K562 (cell line): ENCODE measurements around the gene ZNF689. TPM values are rescaled to one million over a fixed set of nuclear protein-coding genes. Genes with fewer than 3 reads are reported as not detected.

Experiments
- ATAC-seq: fragments of 200-7000 bp; cut with Tn5 transposase; 3 replicates; pipeline ENCODE4 v1.9.1; 2020; ENCODE audit warnings: moderate library complexity
- BruUV-seq: library from RNA; stranded (reverse); fragments of 400-500 nt; replicated peaks from 2 replicates; lab custom pipeline; 2021; lab: Mats Ljungman, UMichigan
- CTCF ChIA-PET: fragments of 300-600 bp; formaldehyde crosslinking; extraction: SDS; loops from one replicate; lab custom pipeline; 2021; ENCODE audit warnings: low intra/inter-chr PET ratio; lab: Yijun Ruan, JAX
- POLR2A ChIA-PET: fragments of 300-600, 350-650 bp; sonication (Branson Sonifier 250); formaldehyde crosslinking; extraction: SDS; loops from one replicate; lab custom pipeline; 2021; ENCODE audit warnings: antibody characterized with exemption, inconsistent platforms; lab: Yijun Ruan, JAX
- DNase-seq, 4 experiments: peaks; one replicate each; pipeline versions ENCODE4 v3.0.0 to v3.0.0-alpha.2; 2011 to 2018; ENCODE audit warnings: low spot score in 3 of 4, mixed read lengths in 3 of 4; ENCODE audit errors: extremely low read depth in 1 of 4
- FAIRE-seq: peaks from 2 replicates; lab custom pipeline; 2011; peaks lifted over from hg19 to GRCh38; lab: Jason Lieb, UNC
- H2AFZ ChIP-seq: 2 replicates; pipeline ENCODE4 v1.6.0; 2011; ENCODE audit warnings: low read depth, low read length, control low read depth, inconsistent platforms
- H3K27ac ChIP-seq: fragments of 200-600 bp; 3 replicates; pipeline ENCODE4 v1.8.0; 2011; ENCODE audit warnings: low read depth, mild to moderate bottlenecking, control low read depth, inconsistent platforms, low read length, moderate library complexity, mixed read lengths; ENCODE audit errors: extremely low read depth
- H3K27me3 ChIP-seq, 2 experiments: fragments of 300-600 bp in 1 of 2; 2 replicates in 1 of 2; 3 replicates in 1 of 2; pipeline versions ENCODE4 v1.6.0 to v1.8.0; 2011; ENCODE audit warnings: inconsistent platforms in 2 of 2, low read length in 2 of 2, mild to moderate bottlenecking in 1 of 2, mixed read lengths in 1 of 2, moderate library complexity in 1 of 2; ENCODE audit not compliant: control insufficient read depth in 2 of 2, insufficient read depth in 2 of 2
- H3K36me3 ChIP-seq: fragments of 300-600 bp; 3 replicates; pipeline ENCODE4 v1.8.0; 2011; ENCODE audit warnings: mild to moderate bottlenecking, low read length, inconsistent platforms; ENCODE audit not compliant: control insufficient read depth, insufficient read depth
- H3K4me1 ChIP-seq, 2 experiments: fragments of 200-600 bp in 1 of 2; replicated peaks in 1 of 2; 2 replicates in 1 of 2; 3 replicates in 1 of 2; pipeline versions ENCODE4 v1.5.1 to v1.8.0; 2011; ENCODE audit warnings: inconsistent platforms in 2 of 2, low read length in 2 of 2, mild to moderate bottlenecking in 1 of 2, mixed read lengths in 1 of 2, moderate library complexity in 1 of 2; ENCODE audit not compliant: control insufficient read depth in 2 of 2, insufficient read depth in 2 of 2
- H3K4me2 ChIP-seq: 2 replicates; pipeline ENCODE4 v1.6.1; 2011; ENCODE audit warnings: low read length, control low read depth, inconsistent platforms, mixed read lengths; ENCODE audit not compliant: insufficient read depth
- H3K4me3 ChIP-seq: fragments of 200-600 bp; sonication (generic), shearing (Covaris generic); 2 replicates; pipeline ENCODE4 v1.5.1; 2016; ENCODE audit warnings: control low read depth, inconsistent platforms
- H3K79me2 ChIP-seq: fragments of 200-600 bp; 3 replicates; pipeline ENCODE4 v1.8.0; 2011; ENCODE audit warnings: low read length, inconsistent platforms; ENCODE audit not compliant: control insufficient read depth, insufficient read depth
- H3K9ac ChIP-seq, 2 experiments: 2 replicates each; pipeline versions ENCODE4 v1.6.0 to v1.6.1; 2011; ENCODE audit warnings: low read depth in 2 of 2, low read length in 2 of 2, control low read depth in 1 of 2, inconsistent platforms in 1 of 2, mild to moderate bottlenecking in 1 of 2, mixed read lengths in 1 of 2; ENCODE audit not compliant: insufficient read depth in 1 of 2
- H3K9me1 ChIP-seq: one replicate; pipeline ENCODE4 v1.6.0; 2011; ENCODE audit warnings: inconsistent platforms, mild to moderate bottlenecking, low read length, moderate library complexity; ENCODE audit not compliant: control insufficient read depth, insufficient read depth
- H3K9me3 ChIP-seq: replicated peaks from 2 replicates; pipeline ENCODE4 v1.5.1; 2011; ENCODE audit warnings: low read depth, low read length, inconsistent platforms; ENCODE audit not compliant: control insufficient read depth, insufficient read depth
- H4K20me1 ChIP-seq: replicated peaks from 2 replicates; pipeline ENCODE4 v1.6.1; 2011; ENCODE audit warnings: low read length, inconsistent platforms, mixed read lengths; ENCODE audit not compliant: control insufficient read depth, insufficient read depth
- ARNT ChIP-seq, 2 experiments: fragments of 450-650 bp; IDR thresholded peaks; 2 replicates each; pipeline ENCODE4 v1.6.1; 2016; ENCODE audit warnings: mild to moderate bottlenecking in 1 of 2
- ASH1L ChIP-seq: fragments of 450-650 bp; IDR thresholded peaks from 2 replicates; pipeline ENCODE4 v1.6.1; 2018; ENCODE audit warnings: borderline replicate concordance, mild to moderate bottlenecking, low read depth; ENCODE audit not compliant: partially characterized antibody
- CBX1 ChIP-seq: sonication (generic); IDR thresholded peaks from 2 replicates; pipeline ENCODE4 v1.6.1; 2016; ENCODE audit warnings: antibody characterized with exemption, low read depth, mild to moderate bottlenecking
- E2F1 ChIP-seq: sonication (generic); formaldehyde crosslinking; IDR thresholded peaks from 2 replicates; pipeline ENCODE4 v1.8.1; 2023; ENCODE audit warnings: mild to moderate bottlenecking, missing genetic modification reagents, moderate library complexity
- HMG20A ChIP-seq: fragments of 450-650 bp; formaldehyde crosslinking; conservative IDR thresholded peaks from 2 replicates; pipeline ENCODE4 v1.4.0; 2020; ENCODE audit warnings: mild to moderate bottlenecking, mixed read lengths
- KDM1A ChIP-seq, 2 experiments: fragments of 450-650 bp; IDR thresholded peaks; 2 replicates each; pipeline ENCODE4 v1.6.1; 2016; ENCODE audit warnings: mild to moderate bottlenecking in 2 of 2
- MAZ ChIP-seq, 2 experiments: fragments of 450-650 bp in 1 of 2; sonication (generic) in 1 of 2; formaldehyde crosslinking; IDR thresholded peaks in 1 of 2; conservative IDR thresholded peaks in 1 of 2; 2 replicates each; pipeline versions ENCODE4 v1.4.0 to v1.5.0; 2020; ENCODE audit warnings: mild to moderate bottlenecking in 1 of 2, missing genetic modification reagents in 1 of 2
- MXI1 ChIP-seq: IDR thresholded peaks from 2 replicates; pipeline ENCODE4 v1.6.1; 2011; ENCODE audit warnings: low read depth, mild to moderate bottlenecking, improper control_type of control experiment, low read length
- NFRKB ChIP-seq: fragments of 450-650 bp; IDR thresholded peaks from 2 replicates; pipeline ENCODE4 v1.6.1; 2016; ENCODE audit warnings: low read depth
- NUFIP1 ChIP-seq: fragments of 450-650 bp; IDR thresholded peaks from 2 replicates; pipeline ENCODE4 v1.6.1; 2018; ENCODE audit not compliant: partially characterized antibody
- RFX7 ChIP-seq: fragments of 250-450 bp; sonication (Bioruptor Pico); IDR thresholded peaks from 2 replicates; pipeline ENCODE4 v1.5.1; 2021; ENCODE audit warnings: mild to moderate bottlenecking
- SREBF2 ChIP-seq: sonication (generic); formaldehyde crosslinking; IDR thresholded peaks from 2 replicates; pipeline ENCODE4 v1.4.0; 2020; ENCODE audit warnings: mild to moderate bottlenecking, missing genetic modification reagents
- SRF ChIP-seq, 2 experiments: fragments of 250-450, 450-650 bp in 1 of 2; sonication (Bioruptor Pico) in 1 of 2; sonication (generic) in 1 of 2; formaldehyde crosslinking; IDR thresholded peaks; 2 replicates each; pipeline versions ENCODE4 v1.5.0 to v1.5.1; 2020 to 2022; ENCODE audit warnings: mild to moderate bottlenecking in 1 of 2, missing genetic modification reagents in 1 of 2
- TCF3 ChIP-seq: sonication (generic); formaldehyde crosslinking; IDR thresholded peaks from 2 replicates; pipeline ENCODE4 v1.4.0; 2020; ENCODE audit warnings: mild to moderate bottlenecking, missing genetic modification reagents
- TRIM25 ChIP-seq: fragments of 450-650 bp; IDR thresholded peaks from 2 replicates; pipeline ENCODE4 v1.7.0; 2016; ENCODE audit warnings: borderline replicate concordance
- ZC3H4 ChIP-seq: sonication (generic); formaldehyde crosslinking; IDR thresholded peaks from 2 replicates; pipeline ENCODE4 v1.9.0; 2021; ENCODE audit warnings: missing genetic modification reagents, borderline replicate concordance
- ZC3H8 ChIP-seq: fragments of 450-650 bp; IDR thresholded peaks from 2 replicates; pipeline ENCODE4 v1.6.1; 2017
- ZNF263 ChIP-seq: sonication (generic); formaldehyde crosslinking; IDR thresholded peaks from 2 replicates; pipeline ENCODE4 v1.8.0; 2022; ENCODE audit warnings: mild to moderate bottlenecking, missing genetic modification reagents, borderline replicate concordance
- ZNF707 ChIP-seq: fragments of 250-450 bp; sonication (Bioruptor Pico); conservative IDR thresholded peaks from 2 replicates; pipeline ENCODE4 v1.8.0; 2022; ENCODE audit warnings: inconsistent platforms, mild to moderate bottlenecking, moderate library complexity
- WGBS: fragments of 100-300 bp; shearing (Covaris generic); methylation state at CpG from one replicate; pipeline ENCODE4 v1.1.6; 2016; ENCODE audit warnings: low coverage, mixed read lengths; ENCODE audit not compliant: insufficient coverage; ENCODE audit errors: missing lambda C conversion rate; 5-methylcytosine and 5-hydroxymethylcytosine counted together
- in situ Hi-C: fragments of 300-500 bp; cut with MboI; formaldehyde crosslinking; loops from 4 replicates; pipeline ENCODE4 v1.15.0; 2018; ENCODE audit warnings: inconsistent platforms, mixed read lengths
- intact Hi-C: fragments of 100-400 bp; cut with micrococcal nuclease; formaldehyde crosslinking; loops from 2 replicates; pipeline ENCODE4 v1.14.2; 2022
- polyA plus RNA-seq, 8 experiments: library from polyadenylated mRNA; depleted of rRNA in 4 of 8; stranded (reverse) in 5 of 8; unstranded in 3 of 8; fragments of >200 nt; fragmentation: Nextera tagmentation in 2 of 8; fragmentation: Illumina TruSeq in 1 of 8; extraction: Ambion mirVana in 2 of 8; extraction: Trizol in 1 of 8; gene quantifications; 2 replicates each; pipeline versions ENCODE4 v1.2.1 to v1.2.3, GENCODE V29; 2011 to 2014; ENCODE audit warnings: inconsistent platforms in 1 of 8, missing spikeins in 1 of 8
- total RNA-seq, 7 experiments: library from RNA; depleted of rRNA in 6 of 7; stranded (reverse); fragments of >200 nt in 6 of 7; fragmentation: Illumina TruSeq in 2 of 7; extraction: Trizol in 2 of 7; gene quantifications; 2 replicates each; pipeline versions ENCODE4 v1.2.1 to v1.2.3, GENCODE V29; 2011 to 2021; ENCODE audit warnings: low replicate concordance in 1 of 7

ZNF689 gene
- total and polyA plus RNA-seq, 9 of the 15 experiments (the other 6 are each of a cell fraction or from before 2014, with no cell fraction given), result 5.4 to 15.4 (median 10.8) TPM

GRCh38 chr16:30650369-30651123 lies 40.4 kb upstream of the ZNF689 start, which contains the start of gene PRR14:
Gene PRR14 (plus strand): TSS chr16:30650960. CDS start chr16:30651646, 686 bp downstream.
- in situ Hi-C loops (no loop called here), intact Hi-C loops (loop anchor here (10.0 kb wide), 3 partner anchors 164 to 586 kb away; partner anchors contain the start of genes ALDOA, TBX6 and YPEL3)
- peak; percentile 98 for FAIRE-seq
- Histone ChIP-seq H2AFZ (peak within 1 kb of the TSS; percentile 99), H3K9ac (peak within 1 kb of the TSS; percentile 98 to 100), H3K9me3 (no peaks in the 10 kb centered on the region; the same call in 1 of the 2 replicates), H3K27me3 (no peaks in the 10 kb centered on the region), H3K9me1 (no peaks in the 10 kb centered on the region), H3K27ac (peak within 1 kb of the TSS; percentile 98), H3K4me2 (peak within 1 kb of the TSS; percentile 94), H4K20me1 (no peaks in the 10 kb centered on the region), H3K36me3 (peaks cover 32% of the 10 kb centered on the region), H3K79me2 (peaks cover 18% of the 10 kb centered on the region), H3K4me3 (peak within 1 kb of the TSS; percentile 98), H3K4me1 (peaks cover 12 to 39% of the 10 kb centered on the region in 2 experiments; a peak in 4 of 5 replicates)
- WGBS, result 9% methylated on average over 40 of the region's 53 CpGs
- no TSS peak for BruUV-seq
- ChIA-PET POLR2A (interaction anchor here (0.6 to 3.2 kb wide), 15 partner anchors 8 to 285 kb away, joined by 3 to 10 read pairs (median 3); partner anchors contain the start of genes DCTPP1, FBRS, TBC1D10B and ZNF688), CTCF (no interaction called here)
- peak; percentile 93 to 100 (median 97) for DNase-seq
- ATAC-seq, result peak; percentile 94
- TF ChIP-seq NUFIP1 (no peak), MAZ (CRISPR knock-in tag; conservative IDR thresholded peaks at IDR 0.05 in 1 of 2, IDR thresholded peaks at IDR 0.05 in 1 of 2) (peak; percentile 82 to 86), SRF (CRISPR knock-in tag; IDR thresholded peaks at IDR 0.05) (peak in 1 of 2 experiments; percentile 89; a peak in 2 of 4 replicates), ARNT (IDR thresholded peaks at IDR 0.05) (peak; percentile 46 to 71; a peak in 3 of 4 replicates), SREBF2 (no peak), KDM1A (IDR thresholded peaks at IDR 0.05) (no peak), TRIM25 (no peak), TCF3 (CRISPR knock-in tag) (no peak), ZNF707 (CRISPR knock-in tag) (no peak), NFRKB (peak; percentile 97), ASH1L (peak; percentile 99), CBX1 (peak; percentile 66; the same call in 1 of the 2 replicates), ZC3H8 (no peak), RFX7 (no peak), ZNF263 (peak; percentile 45; the same call in 1 of the 2 replicates), E2F1 (CRISPR knock-in tag) (no peak), MXI1 (no peak), HMG20A (CRISPR knock-in tag) (no peak), ZC3H4 (CRISPR knock-in tag) (no peak)
